Liver (tissue), 3 donors: ENCODE measurements around the gene HSF2BP.
A peak's percentile ranks its signal among the peaks of the same experiment; 100 is the strongest.

Experiments
- CTCF ChIP-seq: fragments of 150-350 bp; IDR thresholded peaks from 2 replicates; pipeline ENCODE4 v1.5.1; 2017; ENCODE audit warnings: improper control_type of control experiment, low read depth, low read length; ENCODE audit not compliant: missing input control
- RAD21 ChIP-seq, 2 donors: IDR thresholded peaks; 2 replicates each; pipeline ENCODE4 v1.6.1; 2016; ENCODE audit warnings: antibody characterized with exemption in 2 of 2, mild to moderate bottlenecking in 2 of 2
- YY1 ChIP-seq: IDR thresholded peaks from 2 replicates; pipeline ENCODE4 v1.6.1; 2016; ENCODE audit warnings: antibody characterized with exemption, mild to moderate bottlenecking
- TF ChIP-seq, protein P1 (sequence below): IDR thresholded peaks from 2 replicates; pipeline ENCODE4 v1.6.1; 2016; ENCODE audit warnings: antibody characterized with exemption
- donor health status: healthy.
- donor health status: healthy.

DNA sequence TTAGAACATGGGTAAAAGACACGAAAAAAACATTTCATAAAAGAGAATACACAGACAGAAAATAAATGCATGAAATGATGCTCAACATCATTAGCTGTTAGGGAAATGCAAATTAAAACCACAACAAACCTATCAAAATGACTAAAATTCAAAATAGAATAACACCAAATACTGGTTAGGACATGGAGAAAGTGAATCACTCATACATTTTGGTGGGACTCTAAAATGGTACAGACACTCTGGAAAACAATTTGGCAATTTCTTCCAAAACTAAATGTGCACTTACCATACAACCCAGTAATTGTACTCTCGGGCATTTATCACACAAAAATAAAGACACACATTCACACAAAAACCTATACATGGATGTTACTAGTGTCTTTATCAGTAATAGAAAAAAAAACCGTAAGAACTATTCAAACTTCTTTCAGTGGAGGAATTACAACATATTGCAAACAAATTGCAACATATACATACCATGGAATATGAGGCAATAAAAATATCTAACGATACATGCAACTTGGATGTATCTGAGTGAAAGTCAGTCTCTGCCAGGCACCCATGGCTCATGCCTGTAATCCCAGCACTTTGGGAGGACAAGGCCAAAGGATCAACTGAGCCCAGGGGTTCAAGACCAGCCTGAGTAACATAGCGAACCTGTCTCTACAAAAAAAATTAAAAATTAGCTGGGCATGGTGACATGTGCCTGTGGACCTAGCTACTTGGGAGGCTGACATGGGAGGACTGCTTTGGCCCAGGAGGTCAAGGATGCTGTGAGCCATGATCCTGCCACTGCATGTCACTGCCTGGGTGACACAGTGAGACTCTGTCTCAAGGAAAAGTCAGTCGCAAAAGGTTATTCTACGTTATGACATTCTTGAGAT lies 19.6 kb downstream of the HSF2BP start:
- no peak for TF ChIP-seq CTCF
- TF ChIP-seq, protein P1, sequence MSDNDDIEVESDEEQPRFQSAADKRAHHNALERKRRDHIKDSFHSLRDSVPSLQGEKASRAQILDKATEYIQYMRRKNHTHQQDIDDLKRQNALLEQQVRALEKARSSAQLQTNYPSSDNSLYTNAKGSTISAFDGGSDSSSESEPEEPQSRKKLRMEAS, result no peak
- peak in 1 of 2 donors; percentile 6 for TF ChIP-seq RAD21 (IDR thresholded peaks at IDR 0.05)
- no peak for TF ChIP-seq YY1
